Fibroblast of pulmonary artery (primary cell): ENCODE measurements around the gene APOC3.

Experiments
- DNase-seq: peaks from one replicate; pipeline ENCODE4 v3.0.0-alpha.2; 2010; ENCODE audit warnings: low read depth
- H3K4me3 ChIP-seq: replicated peaks from 2 replicates; pipeline ENCODE4 v1.5.1; 2011; ENCODE audit warnings: low read depth, mild to moderate bottlenecking, control low read depth, low read length, moderate library complexity
- TF ChIP-seq, protein P1 (sequence below): IDR thresholded peaks from 2 replicates; pipeline ENCODE4 v1.5.1; 2011; ENCODE audit warnings: mild to moderate bottlenecking, control low read depth, low read length, inconsistent platforms; ENCODE audit errors: missing control alignments

Gene APOC3

GRCh38 chr11:116788975-116789374 is 40.7 kb upstream of the APOC3 start:
- TF ChIP-seq, protein P1, sequence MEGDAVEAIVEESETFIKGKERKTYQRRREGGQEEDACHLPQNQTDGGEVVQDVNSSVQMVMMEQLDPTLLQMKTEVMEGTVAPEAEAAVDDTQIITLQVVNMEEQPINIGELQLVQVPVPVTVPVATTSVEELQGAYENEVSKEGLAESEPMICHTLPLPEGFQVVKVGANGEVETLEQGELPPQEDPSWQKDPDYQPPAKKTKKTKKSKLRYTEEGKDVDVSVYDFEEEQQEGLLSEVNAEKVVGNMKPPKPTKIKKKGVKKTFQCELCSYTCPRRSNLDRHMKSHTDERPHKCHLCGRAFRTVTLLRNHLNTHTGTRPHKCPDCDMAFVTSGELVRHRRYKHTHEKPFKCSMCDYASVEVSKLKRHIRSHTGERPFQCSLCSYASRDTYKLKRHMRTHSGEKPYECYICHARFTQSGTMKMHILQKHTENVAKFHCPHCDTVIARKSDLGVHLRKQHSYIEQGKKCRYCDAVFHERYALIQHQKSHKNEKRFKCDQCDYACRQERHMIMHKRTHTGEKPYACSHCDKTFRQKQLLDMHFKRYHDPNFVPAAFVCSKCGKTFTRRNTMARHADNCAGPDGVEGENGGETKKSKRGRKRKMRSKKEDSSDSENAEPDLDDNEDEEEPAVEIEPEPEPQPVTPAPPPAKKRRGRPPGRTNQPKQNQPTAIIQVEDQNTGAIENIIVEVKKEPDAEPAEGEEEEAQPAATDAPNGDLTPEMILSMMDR: no peak
- H3K4me3 ChIP-seq: no peak overlapping the region
- no peak for DNase-seq

DNA sequence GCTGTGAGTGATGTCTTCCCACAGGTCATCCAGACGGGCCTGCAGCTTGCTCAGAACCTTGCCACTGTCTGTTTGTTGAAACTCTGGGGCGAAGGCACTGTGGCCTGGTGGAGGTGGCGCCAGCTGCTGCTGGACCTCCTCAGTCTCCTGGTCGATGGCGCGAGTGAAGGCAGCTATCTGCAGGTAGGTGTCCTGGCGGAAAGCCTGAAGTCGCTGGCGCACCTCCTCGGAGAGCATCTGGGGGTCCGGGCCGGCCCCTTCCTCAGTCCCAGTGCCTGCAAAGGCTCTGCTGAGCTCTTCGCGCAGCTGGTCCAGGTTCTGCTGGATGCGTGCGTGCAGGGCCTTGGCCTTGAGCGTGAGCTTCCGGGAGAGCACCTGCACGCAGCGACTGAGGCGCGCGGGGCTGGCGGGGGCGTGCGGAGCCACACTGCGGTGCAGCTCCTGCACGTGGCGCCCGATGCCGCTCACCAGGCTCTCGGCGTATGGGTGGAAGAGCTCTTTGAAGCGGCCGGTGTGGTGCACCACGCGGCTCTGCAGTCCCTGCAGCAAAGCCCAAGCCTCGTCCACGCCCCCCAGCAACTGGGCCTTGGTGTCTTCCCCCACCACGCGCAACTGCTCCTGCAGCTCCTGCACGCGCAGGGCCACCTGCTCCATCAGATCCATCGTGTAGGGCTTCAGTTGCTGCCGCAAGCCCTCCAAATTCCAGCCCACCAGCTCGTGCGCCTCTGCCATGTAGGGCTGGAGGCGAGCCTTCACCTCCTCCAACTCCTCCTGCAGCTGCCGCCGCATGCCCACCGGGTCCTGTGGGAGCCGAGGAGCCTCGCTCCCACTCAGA is 39.3 kb upstream of the APOC3 start:
- TF ChIP-seq, protein P1: no peak
- no peak for DNase-seq
- no peak overlapping the region for H3K4me3 ChIP-seq

DNA sequence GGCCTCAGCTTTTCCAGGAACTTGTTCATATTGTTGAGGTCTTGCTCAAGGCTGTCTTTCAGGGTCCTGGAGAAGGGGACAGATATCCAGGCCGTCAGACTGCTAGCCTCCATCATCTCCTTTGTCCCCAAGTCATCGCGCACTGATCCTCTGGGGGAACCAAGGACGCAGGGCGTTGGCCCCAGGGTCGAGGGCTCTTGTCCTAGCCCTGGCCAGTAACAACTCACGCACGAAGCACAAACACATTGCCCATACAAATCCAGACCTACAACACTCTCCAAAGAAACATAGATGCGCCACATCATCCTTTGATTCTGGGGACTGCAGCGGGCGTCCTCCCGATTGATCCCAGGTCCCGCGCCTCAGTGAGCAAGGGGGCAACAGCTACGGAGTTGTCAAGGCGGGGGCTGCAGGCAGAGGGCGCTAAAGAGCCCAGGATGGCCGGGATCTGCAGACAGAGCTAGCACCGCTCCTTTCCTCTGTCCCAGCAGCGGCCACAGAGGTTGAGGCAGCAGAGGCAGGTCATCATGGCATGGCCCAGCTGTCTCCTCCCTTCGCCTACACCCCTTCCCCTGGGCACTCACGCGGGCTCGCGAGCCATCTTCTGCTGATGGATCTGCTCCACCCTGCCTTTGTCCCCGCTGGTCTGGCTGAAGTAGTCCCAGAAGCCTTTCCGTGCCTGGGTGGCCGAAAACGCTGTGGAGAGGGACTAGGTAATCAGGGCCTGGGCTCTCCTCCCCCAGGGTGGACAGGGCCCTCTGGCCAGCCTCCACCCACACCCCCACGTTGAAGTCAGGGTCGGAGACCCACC is 38.5 kb upstream of the APOC3 start:
- H3K4me3 ChIP-seq: no peak overlapping the region
- peak; percentile 74 for DNase-seq
- TF ChIP-seq, protein P1: peak; percentile 90

- DNase-seq: no peak
- H3K4me3 ChIP-seq: no peak within 1 kb of the TSS
Measured at GRCh38 chr11:116791813-116792143, 37.9 kb upstream of the APOC3 start, which contains the start of gene APOA5. Gene APOA5, minus strand, starts transcription at chr11:116791879. Its CDS starts 19 bp downstream, at chr11:116791860.

GRCh38 chr11:116792144-116792868 is 37.4 kb upstream of the APOC3 start:
- DNase-seq: no peak
- TF ChIP-seq, protein P1: no peak
- no peak overlapping the region for H3K4me3 ChIP-seq

More at GRCh38 chr11:116791813-116792143, 37.9 kb upstream of the APOC3 start, which contains the start of gene APOA5:
- TF ChIP-seq, protein P1: no peak

DNA sequence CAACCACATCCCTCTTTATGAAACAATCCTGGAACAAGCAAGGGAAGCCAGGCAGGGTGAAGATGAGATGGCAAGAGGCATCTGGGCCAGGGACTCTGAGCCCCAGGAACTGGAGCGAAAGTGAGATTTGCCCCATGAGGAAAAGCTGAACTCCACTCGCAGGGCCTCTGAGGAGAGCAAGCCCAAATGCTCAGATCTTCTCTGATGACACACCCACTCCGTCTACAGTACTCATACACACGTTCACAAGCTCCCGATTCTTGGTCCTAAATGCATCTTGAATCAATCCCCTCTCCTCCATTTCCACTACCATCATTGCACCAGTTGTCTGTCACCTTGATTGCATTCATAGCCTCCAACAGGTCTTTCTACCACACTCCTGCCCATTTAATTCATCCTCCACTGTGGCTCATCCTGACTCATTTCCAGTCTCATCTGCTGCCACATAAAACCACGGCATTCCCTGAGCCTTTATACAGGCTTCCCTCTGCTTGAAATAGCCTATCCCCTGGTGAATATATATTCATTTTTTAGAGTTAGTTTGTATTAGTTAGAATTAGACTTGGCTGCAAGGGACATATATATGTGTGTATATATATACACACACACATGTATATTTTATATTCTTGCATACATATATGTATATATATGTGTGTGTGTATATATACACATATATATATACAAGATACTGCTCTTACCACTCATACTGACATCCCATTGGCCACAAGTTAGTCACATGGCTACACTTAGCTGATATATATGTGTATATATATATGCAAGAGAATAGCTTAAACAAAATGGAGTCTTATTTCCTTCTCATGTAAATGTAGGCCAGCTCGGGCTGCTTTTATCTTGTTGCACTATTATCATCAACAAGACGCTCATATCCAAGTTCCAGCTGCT is 36.6 kb upstream of the APOC3 start:
- peak; percentile 54 for DNase-seq
- no peak overlapping the region for H3K4me3 ChIP-seq
- TF ChIP-seq, protein P1: no peak
